Heart left ventricle (tissue), 13 donors: Measurements from ENCODE around the gene C8B.

Experiments used
- POLR2A ChIP-seq, 2 donors: fragments of 450-650 bp; IDR thresholded peaks; one replicate each; pipeline ENCODE4 v1.6.1; 2017; ENCODE audit warnings: antibody characterized with exemption in 2 of 2, mild to moderate bottlenecking in 2 of 2, moderate library complexity in 2 of 2
- TF ChIP-seq, protein P1 (sequence below), 12 donors: fragments of 200-600 bp; sonication (generic) in 4 of 12; IDR thresholded peaks; one replicate each; pipeline versions ENCODE4 v1.5.0 to v1.8.0; 2018 to 2022; ENCODE audit warnings: antibody characterized with exemption in 12 of 12, mild to moderate bottlenecking in 5 of 12
- donor health status: ischemic (EF 13 %, LVEDD 7.1; RV severe dilation, severe dysfunction).
- donor health status: DM: no; HTN: yes; CAD: no.
- donor health status: DM: no; HTN: no; CAD: no.
- donor health status: ischemic (EF 25% LVEDD 6.9; RV normal size, moderate dysfunction).
- donor health status: ischemic (EF 25% LVEDD 5.7; RV mildly dilated, moderate dysfunction).
- donor health status: ischemic (EF 35%, LVEDD 5.7; RV mildly dilated, moderate dysfunction).
- donor health status: nonischemic (EF 11% LVEDD 7.7; RV severe dilation, severe dysfunction).
- donor health status: DM: yes; HTN: yes; CAD: no.
- donor health status: PGD.
- donor health status: ischemic (EF 29% LVEDD 5.4; RV normal size, mild dysfunction).
- donor health status: nonischemic (EF 23%, LVEDD 6.1; RV moderate dilation, normal function).

DNA sequence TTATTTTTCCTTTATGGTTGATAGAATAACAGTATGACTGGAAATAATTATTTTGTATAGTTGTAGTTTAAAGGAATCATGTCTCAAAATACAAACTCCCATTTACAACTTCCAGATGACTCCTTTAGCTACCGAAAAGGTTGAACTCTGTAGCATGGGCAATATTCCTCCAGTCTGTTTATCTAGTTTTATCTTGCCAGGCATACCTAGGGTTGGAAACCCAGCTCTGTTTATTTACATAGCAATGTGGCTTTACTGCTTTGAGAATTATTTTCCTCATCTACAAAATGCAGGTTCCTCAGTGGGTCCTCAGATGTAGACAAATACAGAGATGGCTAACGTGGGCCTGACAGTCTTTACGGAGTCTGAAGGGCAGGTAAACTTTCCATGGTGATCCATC lies 60.1 kb downstream of the C8B start:
- TF ChIP-seq, protein P1, sequence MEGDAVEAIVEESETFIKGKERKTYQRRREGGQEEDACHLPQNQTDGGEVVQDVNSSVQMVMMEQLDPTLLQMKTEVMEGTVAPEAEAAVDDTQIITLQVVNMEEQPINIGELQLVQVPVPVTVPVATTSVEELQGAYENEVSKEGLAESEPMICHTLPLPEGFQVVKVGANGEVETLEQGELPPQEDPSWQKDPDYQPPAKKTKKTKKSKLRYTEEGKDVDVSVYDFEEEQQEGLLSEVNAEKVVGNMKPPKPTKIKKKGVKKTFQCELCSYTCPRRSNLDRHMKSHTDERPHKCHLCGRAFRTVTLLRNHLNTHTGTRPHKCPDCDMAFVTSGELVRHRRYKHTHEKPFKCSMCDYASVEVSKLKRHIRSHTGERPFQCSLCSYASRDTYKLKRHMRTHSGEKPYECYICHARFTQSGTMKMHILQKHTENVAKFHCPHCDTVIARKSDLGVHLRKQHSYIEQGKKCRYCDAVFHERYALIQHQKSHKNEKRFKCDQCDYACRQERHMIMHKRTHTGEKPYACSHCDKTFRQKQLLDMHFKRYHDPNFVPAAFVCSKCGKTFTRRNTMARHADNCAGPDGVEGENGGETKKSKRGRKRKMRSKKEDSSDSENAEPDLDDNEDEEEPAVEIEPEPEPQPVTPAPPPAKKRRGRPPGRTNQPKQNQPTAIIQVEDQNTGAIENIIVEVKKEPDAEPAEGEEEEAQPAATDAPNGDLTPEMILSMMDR (IDR thresholded peaks at IDR 0.05), result no peak
- no peak for TF ChIP-seq POLR2A (IDR thresholded peaks at IDR 0.05)
